Measurements from ENCODE around the gene COMTD1. TPM values are rescaled to one million over a fixed set of nuclear protein-coding genes. Genes with fewer than 3 reads are reported as not detected.
A peak's percentile ranks its signal among the peaks of the same experiment; 100 is the strongest.

Gene COMTD1
- total and polyA plus RNA-seq, 2 of the 13 experiments (the other 11 are each of a cell fraction or from before 2014, with no cell fraction given): 11.8 to 18.4 TPM

GRCh38 chr10:75191821-75192568 lies 43.8 kb downstream of the COMTD1 start (continued):
- TF ChIP-seq POGZ (CRISPR knock-in tag; IDR thresholded peaks at IDR 0.05) (peak; percentile 56), ZNF362 (CRISPR knock-in tag; IDR thresholded peaks at IDR 0.05; ENCODE audit: borderline replicate concordance) (peak; percentile 49; the same call in 1 of the 2 replicates), NRL (CRISPR knock-in tag; IDR thresholded peaks at IDR 0.05; ENCODE audit: borderline replicate concordance) (no peak), RFX1 (IDR thresholded peaks at IDR 0.05) (no peak), ZNF292 (CRISPR knock-in tag; IDR thresholded peaks at IDR 0.05; ENCODE audit: borderline replicate concordance, low read depth) (peak; percentile 75; the same call in 1 of the 2 replicates), ATF3 (CRISPR knock-in tag; IDR thresholded peaks at IDR 0.05) (0 out of 2 replicates have a peak, but pooled peaks have one; percentile 51), ZBTB7A (CRISPR knock-in tag; IDR thresholded peaks at IDR 0.05) (no peak), LCORL (IDR thresholded peaks at IDR 0.05) (no peak), LCORL (CRISPR knock-in tag; IDR thresholded peaks at IDR 0.05) (peak; percentile 50; the same call in 1 of the 2 replicates), RAD51 (IDR thresholded peaks at IDR 0.05; ENCODE audit: borderline replicate concordance) (no peak), SRF (IDR thresholded peaks at IDR 0.05; ENCODE audit: low read depth, low read length) (no peak), ZBTB7B (CRISPR knock-in tag; IDR thresholded peaks at IDR 0.05) (0 out of 2 replicates have a peak, but pooled peaks have one; percentile 19), ZBTB33 (CRISPR knock-in tag; IDR thresholded peaks at IDR 0.05) (0 out of 2 replicates have a peak, but pooled peaks have one; percentile 12), ZNF382 (CRISPR knock-in tag; IDR thresholded peaks at IDR 0.05; ENCODE audit: borderline replicate concordance) (no peak), ARNT2 (CRISPR knock-in tag; IDR thresholded peaks at IDR 0.05; ENCODE audit: low read depth) (no peak), ZSCAN5A (CRISPR knock-in tag; IDR thresholded peaks at IDR 0.05; ENCODE audit: borderline replicate concordance) (no peak), TEAD3 (CRISPR knock-in tag; optimal IDR thresholded peaks at IDR 0.05; ENCODE audit: borderline replicate concordance) (peak; percentile 60), ZNF432 (CRISPR knock-in tag; IDR thresholded peaks at IDR 0.05; ENCODE audit: borderline replicate concordance) (no peak), ZNF607 (CRISPR knock-in tag; IDR thresholded peaks at IDR 0.05; ENCODE audit: borderline replicate concordance) (no peak), GZF1 (CRISPR knock-in tag; IDR thresholded peaks at IDR 0.05) (no peak), MBNL3 (CRISPR knock-in tag; conservative IDR thresholded peaks at IDR 0.05) (no peak), SP5 (CRISPR knock-in tag; IDR thresholded peaks at IDR 0.05; ENCODE audit: borderline replicate concordance, low read depth) (0 out of 2 replicates have a peak, but pooled peaks have one; percentile 32), GATAD2A (CRISPR knock-in tag; IDR thresholded peaks at IDR 0.05) (peak; percentile 72), ZNF749 (CRISPR knock-in tag; IDR thresholded peaks at IDR 0.05; ENCODE audit: borderline replicate concordance) (no peak), CSRNP2 (CRISPR knock-in tag; conservative IDR thresholded peaks at IDR 0.05; ENCODE audit: low read depth) (no peak)
